Mucosa of descending colon (tissue), 3 donors: Measurements from ENCODE around the gene QSER1. TPM values are rescaled to one million over a fixed set of nuclear protein-coding genes. Genes with fewer than 3 reads are reported as not detected.

Experiments used
- ATAC-seq: fragments of 200-7000 bp; cut with Tn5 transposase; one replicate; pipeline ENCODE4 v1.9.1; 2020; ENCODE audit warnings: mild to moderate bottlenecking, moderate library complexity
- DNase-seq, 3 donors: peaks; one replicate each; pipeline ENCODE4 v3.0.0-alpha.2; 2020
- H3K36me3 ChIP-seq: fragments of 200-600 bp; one replicate; pipeline ENCODE4 v1.8.0; 2021; ENCODE audit warnings: low read depth, mild to moderate bottlenecking
- H3K4me1 ChIP-seq: fragments of 200-600 bp; one replicate; pipeline ENCODE4 v1.8.0; 2021; ENCODE audit warnings: low read depth, mild to moderate bottlenecking
- H3K4me3 ChIP-seq: fragments of 200-600 bp; one replicate; pipeline ENCODE4 v1.8.0; 2021; ENCODE audit warnings: mild to moderate bottlenecking
- H3K9me3 ChIP-seq: fragments of 200-600 bp; one replicate; pipeline ENCODE4 v1.8.0; 2021; ENCODE audit warnings: mild to moderate bottlenecking
- CTCF ChIP-seq: fragments of 200-600 bp; IDR thresholded peaks from one replicate; pipeline ENCODE4 v1.8.0; 2022; ENCODE audit warnings: antibody characterized with exemption, mild to moderate bottlenecking
- intact Hi-C, 2 donors: fragments of 100-400 bp; cut with DNase I in 1 of 2; cut with micrococcal nuclease in 1 of 2; formaldehyde crosslinking; loops; one replicate each; pipeline versions ENCODE4 v1.11.0 to v1.11.1; 2022; cut with DNase I, micrococcal nuclease
- total RNA-seq, 3 donors: library from RNA; stranded (reverse); fragmentation: NEBNext Ultra II Directional in 2 of 3; extraction: Animal tissue kit (Norgen Biotek cat#: 25700) in 2 of 3; gene quantifications; one replicate each; pipeline versions ENCODE4 v1.2.1 to v1.2.4, GENCODE V29; 2021 to 2023
- donor health status: DM: no; HTN: no; CAD: no; lungs with moderate emphysema.
- donor health status: DM: no; HTN: no; CAD: no.
- donor health status: DM: no; HTN: yes; CAD: no.

QSER1 gene
- total RNA-seq, 3 donors from 2014 or later = 20.3 to 30.1 (median 25.9) TPM

GRCh38 chr11:32939046-32939445 is 46.4 kb downstream of the QSER1 start:
- no peak for ATAC-seq
- TF ChIP-seq CTCF = no peak

GRCh38 chr11:32939866-32940265 is 47.3 kb downstream of the QSER1 start:
- H3K9me3 ChIP-seq = no peaks in the 10 kb centered on the region
- no peak overlapping the region for H3K4me3 ChIP-seq
- ATAC-seq (no peak), DNase-seq (no peak)
- H3K4me1 ChIP-seq = no peaks in the 10 kb centered on the region
- no peak for TF ChIP-seq CTCF
- no peaks in the 10 kb centered on the region for H3K36me3 ChIP-seq
- intact Hi-C loops = no loop called here

More at GRCh38 chr11:32939046-32939445, 46.4 kb downstream of the QSER1 start:
- no peak for DNase-seq
- intact Hi-C loops = no loop called here
- H3K4me3 ChIP-seq = no peak overlapping the region
- no peaks in the 10 kb centered on the region for H3K9me3 ChIP-seq
- no peaks in the 10 kb centered on the region for H3K4me1 ChIP-seq
- no peaks in the 10 kb centered on the region for H3K36me3 ChIP-seq

- no peak overlapping the region for H3K4me3 ChIP-seq
- ATAC-seq = no peak
- intact Hi-C loops = no loop called here
Measured at GRCh38 chr11:32940865-32941264, 48.3 kb downstream of the QSER1 start.

GRCh38 chr11:32947978-32948377 is 55.4 kb downstream of the QSER1 start:
- no peak overlapping the region for H3K4me3 ChIP-seq
- H3K9me3 ChIP-seq = no peaks in the 10 kb centered on the region
- no peak for TF ChIP-seq CTCF
- no peaks in the 10 kb centered on the region for H3K4me1 ChIP-seq
- H3K36me3 ChIP-seq = no peaks in the 10 kb centered on the region
- intact Hi-C loops = no loop called here
- DNase-seq (no peak), ATAC-seq (no peak)

More at GRCh38 chr11:32940865-32941264, 48.3 kb downstream of the QSER1 start:
- TF ChIP-seq CTCF = no peak
- Histone ChIP-seq H3K4me1 (no peaks in the 10 kb centered on the region), H3K9me3 (no peaks in the 10 kb centered on the region), H3K36me3 (no peaks in the 10 kb centered on the region)
- DNase-seq = no peak

GRCh38 chr11:32949739-32950138 is 57.1 kb downstream of the QSER1 start:
- Histone ChIP-seq H3K4me3 (no peak overlapping the region), H3K9me3 (no peaks in the 10 kb centered on the region), H3K4me1 (no peaks in the 10 kb centered on the region), H3K36me3 (no peaks in the 10 kb centered on the region)
- DNase-seq (no peak), ATAC-seq (no peak)
- intact Hi-C loops = no loop called here
- TF ChIP-seq CTCF = no peak

- TF ChIP-seq CTCF = no peak
- Histone ChIP-seq H3K9me3 (no peaks in the 10 kb centered on the region), H3K36me3 (no peaks in the 10 kb centered on the region), H3K4me1 (no peaks in the 10 kb centered on the region), H3K4me3 (no peak overlapping the region)
- intact Hi-C loops = no loop called here
- no peak for DNase-seq
- ATAC-seq = no peak
Measured at GRCh38 chr11:32952421-32952820, 59.8 kb downstream of the QSER1 start.
